GM21619 (cell line): ENCODE measurements around the gene SORCS1.

Source experiments
- ATAC-seq: cut with Tn5 transposase; IDR thresholded peaks from one replicate; pipeline ENCODE4 v1.9.1; 2021; ENCODE audit not compliant: unreplicated experiment

The SORCS1 gene

GRCh38 chr10:106557951-106558733, 606.4 kb downstream of the SORCS1 start:
- ATAC-seq: no peak

- ATAC-seq: no peak
These were observed 607.5 kb downstream of the SORCS1 start for GRCh38 chr10:106557053-106557452.

GRCh38 chr10:106555599-106555998, 608.9 kb downstream of the SORCS1 start:
- ATAC-seq: no peak

GRCh38 chr10:106551501-106552062, 612.9 kb downstream of the SORCS1 start:
- ATAC-seq: no peak

- no peak for ATAC-seq
These were observed 615.7 kb downstream of the SORCS1 start for GRCh38 chr10:106548832-106549231.

- no peak for ATAC-seq
These were observed 617.4 kb downstream of the SORCS1 start for GRCh38 chr10:106547047-106547635.

GRCh38 chr10:106542461-106542860, 622.0 kb downstream of the SORCS1 start:
- no peak for ATAC-seq

GRCh38 chr10:106540645-106541044, 623.9 kb downstream of the SORCS1 start:
- no peak for ATAC-seq

GRCh38 chr10:106537866-106538265, 626.6 kb downstream of the SORCS1 start:
- ATAC-seq: no peak

GRCh38 chr10:106535304-106535953, 629.1 kb downstream of the SORCS1 start:
- no peak for ATAC-seq

GRCh38 chr10:106534441-106534840, 630.1 kb downstream of the SORCS1 start:
- no peak for ATAC-seq

GRCh38 chr10:106528702-106529101, 635.8 kb downstream of the SORCS1 start:
- no peak for ATAC-seq

- ATAC-seq: no peak
These were observed 638.7 kb downstream of the SORCS1 start for GRCh38 chr10:106525835-106526234.
